OCI-LY1 (cell line): ENCODE measurements around the gene S1PR2.

Source experiments
- H2AFZ ChIP-seq: fragments of 200-600 bp; sonication (generic), shearing (Covaris generic); 2 replicates; pipeline ENCODE4 v1.6.0; 2014; ENCODE audit warnings: antibody characterized with exemption, mild to moderate bottlenecking, low read length
- H3F3A ChIP-seq: fragments of 200-600 bp; sonication (generic), shearing (Covaris generic); 2 replicates; pipeline ENCODE4 v1.6.0; 2014; ENCODE audit warnings: mild to moderate bottlenecking, antibody characterized with exemption, low read length, moderate library complexity; ENCODE audit not compliant: insufficient read depth
- H3K27ac ChIP-seq: fragments of 200-600 bp; sonication (generic); 2 replicates; pipeline ENCODE4 v1.5.1; 2014; ENCODE audit warnings: low read length, mixed run types, mild to moderate bottlenecking, low read depth; ENCODE audit not compliant: poor library complexity, severe bottlenecking
- H3K27me3 ChIP-seq: fragments of 200-600 bp; sonication (generic); 2 replicates; pipeline ENCODE4 v1.6.0; 2014; ENCODE audit warnings: antibody characterized with exemption, mild to moderate bottlenecking, low read length, moderate library complexity; ENCODE audit not compliant: insufficient read depth
- H3K36me3 ChIP-seq: fragments of 200-600 bp; sonication (generic); 2 replicates; pipeline ENCODE4 v1.6.1; 2014; ENCODE audit warnings: mild to moderate bottlenecking, antibody characterized with exemption, low read length, moderate library complexity, mixed read lengths; ENCODE audit not compliant: insufficient read depth
- H3K4me1 ChIP-seq: fragments of 200-600 bp; sonication (generic); 2 replicates; pipeline ENCODE4 v1.5.1; 2014; ENCODE audit warnings: mild to moderate bottlenecking, low read length, moderate library complexity; ENCODE audit not compliant: insufficient read depth, severe bottlenecking
- H3K4me2 ChIP-seq: fragments of 200-600 bp; sonication (generic), shearing (Covaris generic); 2 replicates; pipeline ENCODE4 v1.6.1; 2014; ENCODE audit warnings: low read length
- H3K4me3 ChIP-seq: fragments of 200-600 bp; sonication (generic); 2 replicates; pipeline ENCODE4 v1.5.1; 2014; ENCODE audit warnings: low read length, low read depth, mild to moderate bottlenecking, mixed read lengths; ENCODE audit not compliant: poor library complexity, severe bottlenecking
- H3K79me2 ChIP-seq: fragments of 200-600 bp; shearing (Covaris generic); 2 replicates; pipeline ENCODE4 v1.6.1; 2016; ENCODE audit warnings: mixed run types, low read length, mixed read lengths; ENCODE audit not compliant: insufficient read depth
- H3K9ac ChIP-seq: fragments of 200-600 bp; sonication (generic), shearing (Covaris generic); 2 replicates; pipeline ENCODE4 v1.6.1; 2014; ENCODE audit warnings: mild to moderate bottlenecking, low read length, mixed read lengths
- H3K9me2 ChIP-seq: fragments of 200-600 bp; sonication (generic), shearing (Covaris generic); 2 replicates; pipeline ENCODE4 v1.6.1; 2014; ENCODE audit warnings: low read depth, mild to moderate bottlenecking, low read length, mixed read lengths
- H3K9me3 ChIP-seq: fragments of 200-600 bp; shearing (Covaris generic); 2 replicates; pipeline ENCODE4 v1.6.1; 2014; ENCODE audit warnings: low read length, mixed read lengths
- H4K20me1 ChIP-seq: fragments of 200-600 bp; sonication (generic), shearing (Covaris generic); 2 replicates; pipeline ENCODE4 v1.6.0; 2016; ENCODE audit warnings: mild to moderate bottlenecking, low read length; ENCODE audit not compliant: insufficient read depth
- EZH2 ChIP-seq: fragments of 200-600 bp; sonication (generic), shearing (Covaris generic); IDR thresholded peaks from 2 replicates; pipeline ENCODE4 v1.8.0; 2017; ENCODE audit warnings: borderline replicate concordance, mixed run types, mild to moderate bottlenecking, antibody characterized with exemption, low read length, moderate library complexity, mixed read lengths
- TF ChIP-seq, protein P1 (sequence below): fragments of 200-600 bp; sonication (generic), shearing (Covaris generic); IDR thresholded peaks from 2 replicates; pipeline ENCODE4 v1.5.1; 2017; ENCODE audit warnings: mild to moderate bottlenecking, antibody characterized with exemption, low read length, moderate library complexity, mixed read lengths

Gene S1PR2

DNA sequence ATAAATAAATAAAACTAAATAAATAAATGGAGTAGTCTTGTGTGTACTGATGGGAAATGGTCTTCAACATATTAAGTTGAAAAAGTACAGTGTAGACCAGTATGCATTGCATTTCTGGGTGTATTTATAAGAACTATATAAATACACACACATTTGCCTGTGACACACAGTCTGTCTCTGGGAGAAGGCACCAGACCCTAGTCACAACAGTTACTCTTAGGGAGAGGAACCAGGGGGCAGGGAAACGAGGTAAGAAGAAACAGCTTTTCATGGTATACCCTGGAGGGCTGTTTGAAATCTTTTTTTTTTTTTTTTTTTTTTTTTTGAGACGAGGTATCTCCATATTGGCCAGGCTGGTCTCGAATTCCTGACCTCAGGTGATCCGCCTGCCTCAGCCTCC lies 2.8 kb upstream of the S1PR2 start:
- Histone ChIP-seq H3K36me3 (peaks cover 9% of the 10 kb centered on the region; the same call in 1 of the 2 replicates), H3K27me3 (no peaks in the 10 kb centered on the region), H3K4me3 (no peak overlapping the region), H3K4me2 (no peak overlapping the region), H3K9me3 (no peaks in the 10 kb centered on the region), H4K20me1 (no peaks in the 10 kb centered on the region), H3K9ac (no peak overlapping the region), H3F3A (peaks cover 8% of the 10 kb centered on the region; the same call in 1 of the 2 replicates), H3K79me2 (peaks cover 22% of the 10 kb centered on the region), H2AFZ (no peak overlapping the region), H3K9me2 (no peaks in the 10 kb centered on the region), H3K4me1 (peaks cover 76% of the 10 kb centered on the region), H3K27ac (peak overlapping the region; percentile 98)
- TF ChIP-seq EZH2, result no peak
- TF ChIP-seq, protein P1, sequence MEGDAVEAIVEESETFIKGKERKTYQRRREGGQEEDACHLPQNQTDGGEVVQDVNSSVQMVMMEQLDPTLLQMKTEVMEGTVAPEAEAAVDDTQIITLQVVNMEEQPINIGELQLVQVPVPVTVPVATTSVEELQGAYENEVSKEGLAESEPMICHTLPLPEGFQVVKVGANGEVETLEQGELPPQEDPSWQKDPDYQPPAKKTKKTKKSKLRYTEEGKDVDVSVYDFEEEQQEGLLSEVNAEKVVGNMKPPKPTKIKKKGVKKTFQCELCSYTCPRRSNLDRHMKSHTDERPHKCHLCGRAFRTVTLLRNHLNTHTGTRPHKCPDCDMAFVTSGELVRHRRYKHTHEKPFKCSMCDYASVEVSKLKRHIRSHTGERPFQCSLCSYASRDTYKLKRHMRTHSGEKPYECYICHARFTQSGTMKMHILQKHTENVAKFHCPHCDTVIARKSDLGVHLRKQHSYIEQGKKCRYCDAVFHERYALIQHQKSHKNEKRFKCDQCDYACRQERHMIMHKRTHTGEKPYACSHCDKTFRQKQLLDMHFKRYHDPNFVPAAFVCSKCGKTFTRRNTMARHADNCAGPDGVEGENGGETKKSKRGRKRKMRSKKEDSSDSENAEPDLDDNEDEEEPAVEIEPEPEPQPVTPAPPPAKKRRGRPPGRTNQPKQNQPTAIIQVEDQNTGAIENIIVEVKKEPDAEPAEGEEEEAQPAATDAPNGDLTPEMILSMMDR, result no peak

DNA sequence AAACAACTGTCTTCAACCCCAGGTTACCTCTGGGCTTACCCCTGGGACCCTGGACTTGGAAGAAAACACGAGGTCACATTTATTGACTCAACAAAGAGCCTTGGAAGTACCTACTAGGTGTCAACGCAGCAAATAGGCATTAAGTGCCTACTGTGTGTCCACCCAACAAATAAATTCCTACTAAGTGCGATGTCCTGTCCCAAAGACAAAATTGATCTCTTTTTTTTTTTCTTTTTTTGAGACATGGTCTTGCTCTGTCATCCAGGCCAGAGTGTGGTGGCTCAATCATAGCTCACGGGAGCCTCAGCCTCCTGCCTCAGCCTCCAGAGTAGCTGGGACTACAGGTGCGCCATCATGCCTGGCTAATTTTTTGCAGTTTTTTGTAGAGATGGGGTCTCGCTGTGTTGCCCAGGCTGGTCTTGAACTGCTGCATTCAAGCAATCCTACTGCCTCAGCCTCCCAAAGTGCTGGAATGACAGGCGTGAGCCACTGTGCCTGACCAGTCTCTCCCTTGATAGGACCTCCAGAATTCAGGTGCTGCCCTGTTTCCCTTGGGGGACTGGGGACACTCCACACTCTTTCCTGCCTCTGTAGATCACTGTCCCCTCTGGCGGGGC lies 589 bp upstream of the S1PR2 start:
- Histone ChIP-seq H3K79me2 (peaks cover 42% of the 10 kb centered on the region), H3F3A (peaks cover 8% of the 10 kb centered on the region; the same call in 1 of the 2 replicates), H3K27ac (peak overlapping the region; percentile 98), H4K20me1 (no peaks in the 10 kb centered on the region), H3K9me3 (no peaks in the 10 kb centered on the region), H3K4me3 (peak overlapping the region; percentile 96), H2AFZ (no peak overlapping the region), H3K9ac (peak overlapping the region; percentile 91), H3K36me3 (peaks cover 26% of the 10 kb centered on the region; the same call in 1 of the 2 replicates), H3K4me1 (peaks cover 76% of the 10 kb centered on the region), H3K27me3 (no peaks in the 10 kb centered on the region), H3K4me2 (peak overlapping the region; percentile 69), H3K9me2 (no peaks in the 10 kb centered on the region)
- no peak for TF ChIP-seq EZH2
- TF ChIP-seq, protein P1, result no peak

DNA sequence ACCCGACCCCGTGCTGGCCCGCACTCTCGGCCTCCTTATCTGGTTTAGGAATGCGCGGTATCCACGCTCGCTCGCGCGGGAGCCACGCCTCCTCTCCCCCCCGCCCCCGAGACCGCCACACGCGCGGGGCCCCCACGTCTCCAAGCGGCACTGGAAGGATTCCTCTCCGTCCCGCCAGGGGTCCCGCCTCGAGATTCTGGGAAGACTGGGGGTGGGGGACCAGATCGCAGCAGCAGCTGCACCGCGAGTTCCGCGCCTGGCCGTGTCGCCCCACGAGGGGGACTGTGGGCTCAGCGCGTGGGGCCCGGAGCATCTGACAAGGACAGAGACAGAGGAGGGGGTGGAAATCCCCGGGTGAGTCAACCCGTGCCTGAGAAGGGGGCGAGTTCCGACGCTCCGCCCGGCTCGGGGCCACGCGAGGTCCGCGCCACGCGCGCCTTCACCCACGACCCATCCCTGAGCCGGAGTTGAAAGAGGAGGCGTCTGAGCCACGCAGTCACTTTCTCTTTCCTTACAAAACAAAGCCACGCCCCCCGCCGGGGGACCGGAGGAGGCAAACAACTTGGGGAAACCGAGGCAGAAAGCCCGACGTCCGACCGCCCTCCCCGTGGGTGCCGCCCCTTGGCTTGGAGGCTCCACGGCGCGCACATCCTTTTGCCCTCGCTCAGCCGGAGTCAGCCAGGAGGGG lies 814 bp downstream of the S1PR2 start:
- H4K20me1 ChIP-seq, result no peaks in the 10 kb centered on the region

More for the DNA sequence above, 814 bp downstream of the S1PR2 start:
- Histone ChIP-seq H3K4me3 (peak overlapping the region; percentile 96), H3K4me1 (peaks cover 71% of the 10 kb centered on the region), H3K27ac (peak overlapping the region; percentile 98), H3K4me2 (peak overlapping the region; percentile 69), H3K9ac (peak overlapping the region; percentile 91), H3F3A (peaks cover 4% of the 10 kb centered on the region; the same call in 1 of the 2 replicates), H3K9me2 (no peaks in the 10 kb centered on the region), H3K9me3 (no peaks in the 10 kb centered on the region), H3K36me3 (peaks cover 38% of the 10 kb centered on the region; the same call in 1 of the 2 replicates), H3K27me3 (no peaks in the 10 kb centered on the region), H3K79me2 (peaks cover 54% of the 10 kb centered on the region), H2AFZ (no peak overlapping the region)
- TF ChIP-seq EZH2, result no peak
- TF ChIP-seq, protein P1, result no peak
